NT2/D1 (cell line): Measurements from ENCODE around the gene LIN7C.

Source experiments
- DNase-seq: peaks from one replicate; pipeline ENCODE4 v3.0.0-alpha.2; 2011; ENCODE audit warnings: low read depth, low spot score
- H3K27me3 ChIP-seq: 2 replicates; pipeline ENCODE4 v1.6.0; 2011; ENCODE audit warnings: mild to moderate bottlenecking; ENCODE audit not compliant: insufficient read length, insufficient read depth
- H3K36me3 ChIP-seq: 2 replicates; pipeline ENCODE4 v1.6.1; 2011; ENCODE audit warnings: mild to moderate bottlenecking, low read length, mixed read lengths; ENCODE audit not compliant: insufficient read depth, insufficient read length
- H3K4me1 ChIP-seq: 2 replicates; pipeline ENCODE4 v1.5.1; 2011; ENCODE audit not compliant: insufficient read depth, insufficient read length
- H3K4me3 ChIP-seq: 2 replicates; pipeline ENCODE4 v1.5.1; 2011; ENCODE audit warnings: low read depth; ENCODE audit not compliant: insufficient read length
- H3K9ac ChIP-seq: 2 replicates; pipeline ENCODE4 v1.6.0; 2011; ENCODE audit warnings: low read depth; ENCODE audit not compliant: insufficient read length
- H3K9me3 ChIP-seq: 2 replicates; pipeline ENCODE4 v1.5.1; 2011; ENCODE audit warnings: mild to moderate bottlenecking, low read length; ENCODE audit not compliant: insufficient read depth
- SUZ12 ChIP-seq: IDR thresholded peaks from 2 replicates; pipeline ENCODE4 v1.6.1; 2011; ENCODE audit not compliant: insufficient read length, insufficient read depth; ENCODE audit errors: extremely low read depth
- YY1 ChIP-seq: IDR thresholded peaks from 2 replicates; pipeline ENCODE4 v1.6.1; 2011; ENCODE audit not compliant: insufficient read length, insufficient read depth
- ZNF274 ChIP-seq: IDR thresholded peaks from 2 replicates; pipeline ENCODE4 v1.6.1; 2011; ENCODE audit warnings: mild to moderate bottlenecking, low read depth, low read length

Gene LIN7C

GRCh38 chr11:27506200-27507182, at the start of gene LIN7C:
LIN7C (minus strand) TSS chr11:27506769; CDS start chr11:27506752, 17 bp downstream.
- Histone ChIP-seq H3K27me3 (no peaks in the 10 kb centered on the region), H3K36me3 (peaks cover 15% of the 10 kb centered on the region), H3K4me3 (peak within 1 kb of the TSS; percentile 95), H3K9ac (peak within 1 kb of the TSS; percentile 92), H3K9me3 (no peaks in the 10 kb centered on the region), H3K4me1 (no peaks in the 10 kb centered on the region)
- peak; percentile 71 for TF ChIP-seq YY1
- TF ChIP-seq ZNF274 = no peak
- peak; percentile 89 for DNase-seq

- Histone ChIP-seq H3K9ac (no peak overlapping the region), H3K36me3 (no peaks in the 10 kb centered on the region), H3K4me1 (no peaks in the 10 kb centered on the region), H3K4me3 (no peak overlapping the region), H3K9me3 (no peaks in the 10 kb centered on the region), H3K27me3 (no peaks in the 10 kb centered on the region)
- TF ChIP-seq SUZ12 (no peak), YY1 (no peak)
- DNase-seq = no peak
Measured at GRCh38 chr11:27555264-27555663, 48.7 kb upstream of the LIN7C start.

GRCh38 chr11:27553186-27553585, 46.6 kb upstream of the LIN7C start:
- TF ChIP-seq ZNF274 (no peak), SUZ12 (no peak), YY1 (no peak)
- H3K9ac ChIP-seq = no peak overlapping the region
- H3K4me1 ChIP-seq = no peaks in the 10 kb centered on the region
- no peaks in the 10 kb centered on the region for H3K36me3 ChIP-seq
- no peak overlapping the region for H3K4me3 ChIP-seq
- no peaks in the 10 kb centered on the region for H3K27me3 ChIP-seq
- H3K9me3 ChIP-seq = no peaks in the 10 kb centered on the region
- no peak for DNase-seq

- Histone ChIP-seq H3K4me1 (no peaks in the 10 kb centered on the region), H3K36me3 (no peaks in the 10 kb centered on the region), H3K4me3 (no peak overlapping the region), H3K9me3 (no peaks in the 10 kb centered on the region), H3K27me3 (no peaks in the 10 kb centered on the region), H3K9ac (no peak overlapping the region)
- TF ChIP-seq SUZ12 (no peak), ZNF274 (no peak), YY1 (no peak)
- no peak for DNase-seq
Measured at GRCh38 chr11:27552341-27552740, 45.8 kb upstream of the LIN7C start.

GRCh38 chr11:27551127-27551526, 44.6 kb upstream of the LIN7C start:
- no peak for DNase-seq

GRCh38 chr11:27545946-27546345, 39.4 kb upstream of the LIN7C start:
- Histone ChIP-seq H3K9me3 (no peaks in the 10 kb centered on the region), H3K27me3 (no peaks in the 10 kb centered on the region), H3K4me1 (no peaks in the 10 kb centered on the region), H3K4me3 (no peak overlapping the region), H3K36me3 (no peaks in the 10 kb centered on the region), H3K9ac (no peak overlapping the region)
- TF ChIP-seq SUZ12 (no peak), ZNF274 (no peak), YY1 (no peak)
- no peak for DNase-seq

More at GRCh38 chr11:27551127-27551526, 44.6 kb upstream of the LIN7C start:
- H3K36me3 ChIP-seq = no peaks in the 10 kb centered on the region
- no peaks in the 10 kb centered on the region for H3K4me1 ChIP-seq
- no peak overlapping the region for H3K4me3 ChIP-seq
- TF ChIP-seq YY1 (no peak), SUZ12 (no peak), ZNF274 (no peak)
- no peaks in the 10 kb centered on the region for H3K9me3 ChIP-seq
- no peaks in the 10 kb centered on the region for H3K27me3 ChIP-seq
- no peak overlapping the region for H3K9ac ChIP-seq

- Histone ChIP-seq H3K4me3 (no peak overlapping the region), H3K27me3 (no peaks in the 10 kb centered on the region), H3K4me1 (no peaks in the 10 kb centered on the region), H3K36me3 (no peaks in the 10 kb centered on the region), H3K9me3 (no peaks in the 10 kb centered on the region), H3K9ac (no peak overlapping the region)
- no peak for DNase-seq
- TF ChIP-seq ZNF274 (no peak), SUZ12 (no peak), YY1 (no peak)
Measured at GRCh38 chr11:27545035-27545434, 38.5 kb upstream of the LIN7C start.
